GM19023 (cell line): ENCODE measurements around the gene AIMP1.
"Not testable (repeated sequence)": the region's sequence is repeated elsewhere in the genome, so short reads cannot be mapped to it uniquely, and the experiment has no call there.

Source experiments
- ATAC-seq: cut with Tn5 transposase; IDR thresholded peaks from one replicate; pipeline ENCODE4 v1.9.1; 2021; ENCODE audit warnings: mild to moderate bottlenecking, moderate library complexity; ENCODE audit not compliant: unreplicated experiment

AIMP1 gene

DNA sequence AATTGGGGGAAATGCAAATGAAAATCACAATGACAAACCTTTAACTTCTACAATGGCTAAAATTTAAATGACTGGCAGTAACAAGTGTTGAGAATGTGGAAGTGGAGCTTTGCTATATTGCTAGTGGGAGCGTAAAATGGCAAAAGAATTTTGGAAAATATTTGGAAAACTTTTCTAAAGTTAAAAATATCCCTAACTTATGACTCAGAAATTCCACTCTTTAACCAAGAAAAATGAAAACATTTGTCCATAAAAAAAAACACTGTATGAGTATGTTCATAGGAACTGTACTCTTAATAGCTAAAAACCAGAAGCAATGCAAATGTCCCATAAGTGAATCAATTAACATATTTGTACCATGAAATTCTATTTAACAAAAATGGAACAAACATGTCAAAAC lies 4.0 kb upstream of the AIMP1 start:
- no peak for ATAC-seq

DNA sequence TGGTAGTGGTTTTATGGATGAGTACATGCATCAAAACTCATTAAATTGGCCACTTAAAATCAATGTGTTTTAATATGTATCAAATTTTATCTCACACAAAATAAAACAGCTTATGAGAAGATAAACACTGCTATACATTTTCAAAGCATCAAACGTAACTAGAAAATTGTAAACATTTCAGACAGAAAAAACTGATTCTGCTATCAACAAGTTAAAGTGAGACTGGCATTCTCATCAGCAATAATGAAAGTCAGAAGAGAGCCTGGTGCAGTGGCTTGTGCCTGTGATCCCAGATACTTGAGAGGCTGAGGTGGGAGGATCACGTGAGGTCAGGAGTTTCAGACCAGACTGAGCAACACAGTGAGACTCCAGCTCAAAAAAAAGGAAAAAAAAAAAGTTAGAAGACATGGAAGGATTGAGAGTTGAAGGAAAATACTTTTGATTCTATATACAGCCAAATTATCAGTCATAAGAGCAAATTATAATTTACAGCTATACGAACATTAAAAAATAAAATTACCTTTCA lies 3.3 kb upstream of the AIMP1 start:
- no peak for ATAC-seq

DNA sequence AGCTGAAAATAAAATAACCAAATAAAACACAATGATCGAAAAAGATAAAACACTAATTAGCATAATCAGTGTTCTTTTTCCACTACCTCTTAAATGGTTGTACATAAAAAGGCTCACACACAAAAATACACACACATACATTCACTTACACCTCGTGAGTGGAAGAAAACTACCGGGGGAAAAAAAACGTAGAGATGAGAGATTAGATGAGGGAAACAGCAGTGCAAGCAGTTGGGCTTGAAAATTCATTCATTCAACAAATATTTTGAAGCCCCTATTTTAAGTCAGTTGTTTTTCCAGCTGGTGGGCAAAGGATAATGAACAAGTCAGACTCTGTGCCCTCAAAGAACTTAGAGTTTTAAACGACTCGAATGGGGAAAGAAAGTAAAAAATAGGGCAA lies 1.4 kb upstream of the AIMP1 start:
- ATAC-seq: no peak

DNA sequence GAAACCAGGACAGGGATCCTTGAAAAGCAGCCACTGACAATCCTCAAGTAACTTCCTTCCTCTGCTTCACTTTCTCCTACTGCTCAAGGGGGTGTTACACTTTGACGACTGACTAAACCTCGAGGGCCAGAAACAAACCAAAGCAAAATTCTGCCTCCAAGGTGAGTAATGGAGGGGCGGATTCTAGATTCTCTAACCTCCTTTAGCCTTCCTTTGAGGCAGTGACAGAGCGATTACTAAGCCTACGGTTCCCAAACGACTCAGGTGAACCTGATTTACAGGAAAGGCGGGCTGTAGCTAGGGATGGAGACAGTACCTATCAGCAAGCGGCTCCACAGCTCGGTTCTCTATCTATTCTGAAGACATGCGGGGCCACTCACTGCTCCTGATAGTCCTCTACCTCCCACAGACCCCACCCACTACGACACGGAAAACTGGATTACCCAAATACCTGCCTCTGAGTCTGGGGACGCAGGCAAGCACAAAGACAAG lies 828 bp upstream of the AIMP1 start:
- ATAC-seq: peak; percentile 23

DNA sequence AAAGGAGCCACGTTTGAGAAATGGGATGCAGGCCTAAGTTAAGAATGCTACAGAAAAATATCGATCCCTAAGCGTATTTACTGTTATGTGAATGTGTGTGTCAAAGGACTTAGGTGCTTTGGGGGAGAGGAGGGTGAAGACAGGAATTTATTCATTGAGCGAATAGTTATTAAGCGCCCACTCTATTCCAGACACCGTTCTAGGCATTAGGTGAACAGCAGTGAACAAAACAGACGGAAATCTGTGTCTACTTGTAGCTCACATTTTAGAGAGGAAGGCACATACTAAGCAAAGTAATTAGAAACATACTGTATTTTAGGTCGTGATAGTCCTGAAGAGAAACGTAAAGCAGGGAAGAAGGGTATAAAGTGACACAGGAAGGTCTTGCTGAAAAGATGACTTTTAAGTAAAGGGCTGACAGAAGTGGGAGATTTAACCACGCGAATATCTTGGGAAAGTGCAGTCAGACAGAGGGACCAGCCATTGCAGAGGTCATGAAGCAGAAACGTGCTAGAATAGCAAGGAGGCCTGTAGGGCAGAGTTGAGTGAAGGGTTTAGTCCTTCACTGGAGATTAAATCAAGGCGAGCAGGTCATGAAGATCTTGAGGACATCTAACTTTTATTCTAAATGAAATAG lies 541 bp downstream of the AIMP1 start:
- ATAC-seq: peak; percentile 5

DNA sequence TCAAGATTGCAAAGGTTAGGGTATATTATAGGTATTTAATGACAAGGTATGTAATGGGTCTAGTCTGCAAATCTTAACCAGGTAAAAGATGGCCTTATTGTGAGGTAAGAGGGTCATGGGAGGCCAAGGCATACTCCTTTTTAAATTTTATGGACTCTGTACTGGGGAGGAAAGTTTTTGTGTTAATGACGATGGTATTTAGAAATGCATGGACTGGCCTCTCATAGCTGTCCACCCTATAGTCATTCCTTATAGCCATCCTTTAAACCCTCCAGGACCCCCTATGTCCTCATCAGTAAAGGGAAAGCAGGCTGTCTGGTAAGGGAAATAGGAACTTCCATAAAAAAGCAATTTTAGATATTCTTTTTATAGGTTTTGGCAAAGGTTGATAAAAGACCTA lies 1.5 kb downstream of the AIMP1 start:
- no peak for ATAC-seq

DNA sequence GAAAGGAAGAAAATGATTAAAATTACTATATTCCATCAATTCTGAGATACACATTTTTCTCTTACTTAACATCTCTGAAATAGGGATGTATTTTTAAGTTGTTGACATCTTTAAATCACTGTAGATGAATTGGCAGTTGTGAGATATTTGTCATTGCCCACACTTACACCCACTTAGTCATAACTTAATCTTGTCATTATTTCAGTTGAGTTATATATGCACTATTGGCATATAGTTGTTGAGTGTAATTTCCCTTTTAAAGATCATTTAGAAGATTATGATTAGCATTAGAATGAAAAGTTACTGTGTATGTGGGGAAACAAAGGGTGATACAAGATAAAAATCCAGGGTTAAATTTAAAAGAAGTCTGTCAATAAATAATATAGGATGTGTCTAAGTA lies 2.2 kb downstream of the AIMP1 start:
- ATAC-seq: no peak

DNA sequence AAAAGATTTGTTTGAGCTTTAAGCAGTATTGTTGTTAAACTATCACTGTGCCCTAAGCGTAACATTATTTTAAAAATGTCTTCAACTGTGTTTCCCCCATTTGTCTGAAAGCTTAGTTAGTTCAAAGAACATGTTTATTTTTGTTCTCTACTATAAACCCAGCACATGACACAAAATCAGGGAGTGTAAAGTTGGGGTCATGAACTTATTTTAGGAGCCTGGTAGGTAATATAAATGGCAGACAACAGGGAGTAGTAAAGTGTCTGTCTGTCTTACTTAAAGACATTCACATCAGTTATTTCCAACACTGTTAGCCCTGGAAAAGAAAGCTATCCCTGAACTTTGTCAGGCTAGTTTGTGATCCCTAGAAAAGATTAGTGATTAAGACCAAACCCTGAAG lies 3.9 kb downstream of the AIMP1 start:
- no peak for ATAC-seq

DNA sequence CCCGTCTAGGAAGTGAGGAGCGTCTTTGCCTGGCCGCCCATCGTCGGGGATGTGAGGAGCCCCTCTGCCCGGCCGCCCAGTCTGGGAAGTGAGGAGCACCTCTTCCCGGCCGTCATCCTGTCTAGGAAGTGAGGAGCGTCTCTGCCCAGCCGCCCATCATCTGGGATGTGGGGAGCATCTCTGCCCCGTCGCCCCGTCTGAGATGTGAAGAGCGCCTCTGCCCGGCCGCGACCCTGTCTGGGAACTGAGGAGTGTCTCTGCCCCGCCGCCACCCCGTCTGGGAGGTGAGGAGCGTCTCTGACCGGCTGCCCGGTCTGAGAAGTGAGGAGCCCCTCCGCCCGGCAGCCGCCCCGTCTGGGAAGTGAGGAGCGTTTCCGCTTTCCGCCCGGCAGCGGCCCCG lies 4.8 kb downstream of the AIMP1 start:
- not testable (repeated sequence) for ATAC-seq

DNA sequence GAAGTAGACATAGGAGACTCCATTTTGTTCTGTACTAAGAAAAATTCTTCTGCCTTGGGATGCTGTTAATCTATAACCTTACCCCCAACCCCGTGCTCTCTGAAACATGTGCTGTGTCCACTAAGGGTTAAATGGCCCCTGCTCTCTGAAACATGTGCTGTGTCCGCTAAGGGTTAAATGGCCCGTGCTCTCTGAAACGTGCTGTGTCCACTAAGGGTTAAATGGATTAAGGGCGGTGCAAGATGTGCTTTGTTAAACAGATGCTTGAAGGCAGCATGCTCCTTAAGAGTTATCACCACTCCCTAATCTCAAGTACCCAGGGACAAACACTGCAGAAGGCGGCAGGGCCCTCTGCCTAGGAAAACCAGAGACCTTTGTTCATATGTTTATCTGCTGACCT lies 5.5 kb downstream of the AIMP1 start:
- not testable (repeated sequence) for ATAC-seq

DNA sequence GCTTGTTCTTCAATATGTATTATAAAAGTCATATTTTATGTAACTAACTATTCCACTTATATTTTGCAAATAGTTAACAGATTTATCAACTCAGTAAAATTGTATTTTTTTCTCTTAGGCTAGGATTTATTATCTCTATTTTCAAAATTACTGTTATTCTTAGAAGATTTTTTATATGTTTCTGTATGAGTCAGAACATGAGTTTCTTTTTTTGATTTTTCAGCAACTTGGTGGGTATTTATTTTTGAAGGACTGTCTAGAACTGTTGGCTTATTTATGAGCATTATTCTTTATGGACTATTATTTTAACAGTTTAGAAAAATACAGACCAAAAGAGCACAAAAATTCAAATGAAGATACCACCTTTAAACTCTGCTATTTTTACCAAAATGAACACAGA lies 6.8 kb downstream of the AIMP1 start:
- ATAC-seq: no peak

DNA sequence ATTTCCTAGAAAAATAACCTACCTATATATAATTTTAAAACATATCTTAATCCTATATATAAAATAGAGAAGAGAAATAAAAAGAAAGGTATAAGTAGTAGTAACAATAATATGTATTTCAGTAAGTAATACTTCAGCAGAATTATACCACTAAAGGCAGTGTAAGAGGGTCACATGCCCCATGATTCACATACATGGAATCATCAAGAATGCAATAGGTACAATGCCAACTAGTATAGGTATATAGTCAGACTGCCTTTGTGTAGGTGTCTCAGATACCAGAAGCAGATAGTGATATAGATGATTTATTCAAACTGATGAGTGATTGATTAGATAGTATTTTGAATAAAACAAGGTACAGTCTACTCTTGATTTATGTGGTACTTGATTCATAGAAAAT lies 9.4 kb downstream of the AIMP1 start:
- ATAC-seq: no peak

DNA sequence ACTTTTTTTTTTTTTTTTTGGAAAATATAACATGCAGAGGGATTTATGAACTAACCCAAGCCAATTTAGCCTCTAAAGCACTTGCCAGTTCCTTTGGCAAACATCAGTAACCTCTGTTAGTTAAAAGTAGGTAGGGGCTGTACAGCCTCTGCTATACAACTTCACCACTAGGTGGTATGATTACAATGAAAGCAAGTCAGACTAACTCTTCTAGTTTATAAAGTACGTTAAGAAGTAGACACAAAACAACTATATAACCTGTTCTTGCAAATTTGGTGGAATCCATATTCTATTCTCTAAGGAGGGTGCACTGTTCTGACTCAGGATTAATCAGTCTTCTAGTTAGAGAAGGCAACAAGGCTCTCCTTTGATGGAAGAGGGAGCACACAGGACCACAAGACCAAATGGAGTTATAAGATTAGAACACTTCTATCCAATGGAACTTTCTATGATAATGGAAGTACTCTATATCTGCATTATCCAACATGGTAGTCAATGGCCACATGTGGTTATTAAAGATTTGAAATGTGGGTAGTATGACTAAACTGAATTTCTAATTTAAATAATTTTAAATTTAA lies 12.8 kb downstream of the AIMP1 start:
- ATAC-seq: peak; percentile 78

DNA sequence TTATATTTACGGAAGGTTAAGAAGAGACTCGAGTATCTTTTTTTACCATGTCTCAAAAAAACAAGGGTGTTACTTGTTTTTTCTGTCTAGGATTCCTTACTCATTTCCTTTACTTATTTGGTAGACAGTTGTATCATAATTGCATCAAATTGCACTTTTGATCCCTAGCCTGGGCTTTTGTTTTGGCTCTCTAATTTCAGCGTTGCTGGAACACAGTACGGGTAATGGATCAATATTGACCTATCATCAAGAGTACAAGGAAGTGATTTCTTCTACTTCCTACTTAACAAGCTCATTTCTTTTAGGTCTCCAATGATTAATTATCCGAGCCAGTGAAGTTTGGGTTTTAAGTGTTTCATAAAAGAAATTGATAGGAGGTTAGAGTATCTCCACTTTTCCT lies 16.8 kb downstream of the AIMP1 start:
- no peak for ATAC-seq

DNA sequence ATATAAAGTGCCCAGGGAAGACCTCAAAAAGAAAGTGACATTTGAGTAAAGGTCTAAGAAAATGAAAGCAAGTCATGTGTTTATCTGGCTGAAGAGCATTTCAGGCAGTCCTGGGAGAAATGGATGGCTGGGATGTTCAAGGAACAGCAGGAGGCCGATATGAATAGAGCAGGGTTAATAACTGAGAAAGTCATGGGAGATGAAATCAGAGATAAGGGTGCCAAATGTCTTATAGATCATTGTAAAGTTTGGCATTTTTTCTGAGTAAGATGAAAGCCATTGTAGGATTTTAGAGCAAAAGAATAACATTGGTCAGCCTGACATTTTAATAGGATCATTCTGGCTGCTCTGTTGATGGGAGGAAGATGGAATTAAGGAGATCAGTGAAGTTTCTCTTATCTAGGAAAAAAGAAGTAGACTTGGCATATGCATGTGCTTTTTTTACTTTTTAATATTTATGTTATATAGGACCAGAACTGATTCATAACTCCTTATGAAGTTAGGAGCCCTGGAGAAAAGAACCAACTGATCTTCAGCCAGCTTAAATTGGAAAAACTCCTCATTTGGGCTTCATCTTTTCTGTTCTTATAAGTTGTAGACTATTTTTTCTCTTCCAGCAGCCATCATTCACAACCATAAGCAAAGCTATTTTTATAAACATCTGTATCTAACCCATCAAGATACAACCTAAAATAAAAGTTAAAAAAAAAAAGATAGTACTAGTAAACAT lies 18.6 kb downstream of the AIMP1 start:
- no peak for ATAC-seq

DNA sequence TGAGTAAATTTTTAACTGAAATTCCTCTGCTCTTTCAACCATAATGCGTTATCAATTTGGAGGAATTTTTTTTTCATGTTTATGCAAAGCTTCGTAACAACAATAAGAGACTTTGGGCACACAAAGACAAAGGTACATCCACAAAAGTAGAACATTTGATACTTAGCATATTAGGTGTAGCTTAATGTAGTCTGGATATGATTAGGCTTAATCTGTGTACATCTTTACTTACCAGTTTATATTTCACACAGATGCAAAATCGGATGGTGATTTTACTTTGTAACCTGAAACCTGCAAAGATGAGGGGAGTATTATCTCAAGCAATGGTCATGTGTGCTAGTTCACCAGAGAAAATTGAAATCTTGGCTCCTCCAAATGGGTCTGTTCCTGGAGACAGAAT lies 20.3 kb downstream of the AIMP1 start:
- ATAC-seq: no peak

DNA sequence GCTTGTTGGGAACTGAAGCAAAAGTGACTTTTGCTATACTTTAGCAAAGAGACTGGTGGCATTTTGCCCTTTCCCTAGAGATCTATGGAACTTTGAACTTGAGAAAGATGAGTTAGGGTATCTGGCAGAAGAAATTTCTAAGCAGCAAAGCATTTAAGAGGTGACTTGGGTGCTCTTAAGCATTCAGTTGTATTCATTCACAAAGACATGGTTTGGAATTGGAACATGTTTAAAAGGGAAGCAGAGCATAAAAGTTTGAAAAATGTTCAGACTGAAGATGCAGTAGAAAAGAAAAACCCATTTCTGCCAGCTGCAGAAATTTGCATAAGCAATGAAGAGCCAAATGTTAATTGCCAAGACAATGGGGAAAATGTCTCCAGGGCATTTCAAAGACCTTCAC lies 21.6 kb downstream of the AIMP1 start:
- ATAC-seq: no peak

DNA sequence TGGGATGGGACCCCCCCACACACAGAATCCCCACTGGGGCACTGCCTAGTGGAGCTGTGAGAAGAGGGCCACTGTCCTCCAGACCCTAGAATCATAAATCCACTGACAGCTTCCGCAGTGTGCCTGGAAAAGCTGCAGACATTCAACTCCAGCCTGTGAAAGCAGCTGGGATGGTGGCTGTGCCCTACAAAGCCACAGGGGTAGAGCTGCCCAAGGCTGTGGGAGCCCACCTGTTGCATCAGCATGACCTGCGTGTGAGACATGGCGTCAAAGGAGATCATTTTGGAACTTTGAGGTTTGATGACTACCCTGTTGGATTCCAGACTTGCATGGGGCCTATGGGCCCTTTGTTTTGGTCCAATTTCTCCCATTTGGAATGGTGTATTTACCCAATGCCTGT lies 22.3 kb downstream of the AIMP1 start:
- ATAC-seq: no peak

DNA sequence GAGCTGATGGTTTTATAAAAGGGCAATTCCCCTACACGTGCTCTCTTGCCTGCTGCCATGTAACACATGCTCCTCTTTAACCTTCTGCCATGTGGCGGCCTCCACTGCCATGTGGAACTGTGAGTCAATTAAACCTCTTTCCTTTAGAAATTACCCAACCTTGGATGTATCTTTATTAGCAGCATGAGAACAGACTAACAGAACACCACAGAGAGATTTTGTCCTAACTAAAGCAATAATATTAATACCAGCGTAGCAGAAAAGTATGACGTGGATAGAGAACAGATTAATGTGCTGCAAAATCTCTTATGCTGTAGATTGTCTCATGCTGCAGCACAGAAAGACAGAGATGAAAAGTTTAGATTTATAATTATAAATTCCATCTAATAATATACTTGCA lies 23.1 kb downstream of the AIMP1 start:
- ATAC-seq: no peak

DNA sequence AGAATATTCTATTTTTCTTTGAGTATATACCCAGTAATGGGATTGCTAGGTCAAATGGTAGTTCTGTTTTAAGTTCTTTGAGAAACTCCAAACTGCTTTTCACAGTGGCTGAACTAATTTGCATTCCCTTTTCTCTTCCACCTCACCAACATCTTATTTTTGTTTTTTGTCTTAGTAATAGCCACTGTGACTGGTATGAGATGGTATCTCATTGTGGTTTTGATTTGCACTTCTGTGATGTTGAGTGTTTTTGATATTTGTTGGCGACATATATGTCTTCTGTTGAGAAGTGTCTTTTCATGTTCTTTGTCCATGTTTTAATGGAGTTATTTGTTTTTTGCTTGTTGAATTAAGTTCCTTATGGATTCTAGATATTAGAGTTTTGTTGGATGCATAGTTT lies 24.4 kb downstream of the AIMP1 start:
- ATAC-seq: no peak

DNA sequence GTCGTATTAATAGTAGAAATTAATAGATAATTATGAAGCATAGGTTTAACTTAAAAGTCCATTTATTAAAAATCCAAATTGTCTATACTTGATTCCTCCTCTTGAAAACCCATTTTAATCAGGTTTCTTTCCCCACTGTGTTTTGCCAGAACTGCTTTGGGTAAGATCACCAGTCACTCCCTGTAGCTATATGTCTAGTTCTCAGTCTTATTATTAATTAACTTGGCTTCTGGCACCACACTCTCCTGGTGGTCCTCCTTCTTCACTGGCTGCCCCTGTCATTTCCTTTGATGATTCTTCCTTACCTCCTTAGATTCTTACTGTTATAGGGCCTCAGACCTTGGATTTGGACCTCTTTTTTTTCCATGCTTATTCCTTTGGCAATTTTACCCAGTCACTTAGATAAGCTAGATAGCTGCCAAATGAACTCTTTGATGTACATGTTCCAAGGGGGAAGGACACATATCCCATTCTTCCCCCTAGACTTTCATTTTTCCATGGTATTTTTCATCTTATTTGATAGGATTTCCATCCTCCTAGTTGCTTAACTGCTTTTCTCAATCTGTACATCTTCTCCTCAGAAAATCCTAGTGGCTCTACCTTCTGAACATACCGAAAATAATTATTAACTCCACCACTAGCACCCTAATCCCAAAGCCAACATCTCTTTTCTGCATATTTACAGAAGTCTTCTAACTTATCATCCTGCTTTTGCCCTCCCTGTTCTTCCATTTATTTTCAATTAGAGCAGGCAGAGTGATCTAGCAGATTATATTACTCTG lies 27.7 kb downstream of the AIMP1 start:
- ATAC-seq: no peak

DNA sequence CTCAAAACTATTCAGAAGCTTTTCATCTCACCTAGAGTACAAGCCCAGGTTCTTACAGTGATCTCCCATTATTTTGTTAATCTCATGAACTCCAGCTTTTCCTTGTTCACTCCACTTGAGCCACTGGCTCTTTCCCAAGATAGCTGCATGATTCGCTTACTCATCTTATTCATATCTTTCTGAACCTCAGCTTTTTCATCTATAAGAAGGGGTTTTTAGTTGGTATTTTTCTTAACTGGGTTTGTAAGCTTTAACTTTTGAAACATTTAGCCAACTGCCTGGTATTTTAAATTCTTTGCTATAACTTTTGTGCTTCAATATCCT lies 28.3 kb downstream of the AIMP1 start:
- ATAC-seq: no peak
